Hematopoietic multipotent progenitor cell treated with erythropoietin and hydrocortisone succinate and interleukin-3 and kit ligand, for 6 days (in vitro differentiated cells): ENCODE data around the gene ALKBH3.
A peak's percentile ranks its signal among the peaks of the same experiment; 100 is the strongest.

Experiments used
- DNase-seq: peaks from one replicate; pipeline ENCODE4 v3.0.0-alpha.2; 2015

Gene ALKBH3

DNA sequence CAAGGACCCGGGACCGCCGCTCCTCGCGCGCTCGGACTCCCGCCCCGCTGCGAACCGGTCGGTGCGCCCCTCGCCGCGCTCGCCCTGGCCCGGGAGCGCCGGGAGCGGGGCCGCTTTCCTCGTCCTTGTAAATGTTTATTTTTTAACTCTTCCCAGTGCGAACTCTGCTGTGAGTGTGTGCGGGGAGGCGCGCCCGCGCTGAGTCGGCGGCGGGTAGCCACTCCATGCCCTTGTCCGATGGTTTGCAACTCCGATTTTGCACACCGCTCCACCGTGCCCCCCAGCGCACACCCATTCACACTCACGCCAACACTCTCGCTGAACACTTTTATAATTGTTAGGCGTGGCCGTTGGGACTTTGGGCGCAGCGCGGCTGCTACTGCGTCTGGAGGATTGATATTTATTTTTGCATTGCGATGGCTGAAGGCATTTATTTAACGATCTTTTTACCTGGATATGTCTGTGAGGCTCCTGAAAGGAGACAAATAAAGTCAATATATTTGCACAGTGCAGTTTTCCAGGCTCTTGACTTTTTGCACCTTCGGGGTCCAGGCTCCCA, 62.8 kb downstream of the ALKBH3 start:
- DNase-seq = peak; percentile 30

DNA sequence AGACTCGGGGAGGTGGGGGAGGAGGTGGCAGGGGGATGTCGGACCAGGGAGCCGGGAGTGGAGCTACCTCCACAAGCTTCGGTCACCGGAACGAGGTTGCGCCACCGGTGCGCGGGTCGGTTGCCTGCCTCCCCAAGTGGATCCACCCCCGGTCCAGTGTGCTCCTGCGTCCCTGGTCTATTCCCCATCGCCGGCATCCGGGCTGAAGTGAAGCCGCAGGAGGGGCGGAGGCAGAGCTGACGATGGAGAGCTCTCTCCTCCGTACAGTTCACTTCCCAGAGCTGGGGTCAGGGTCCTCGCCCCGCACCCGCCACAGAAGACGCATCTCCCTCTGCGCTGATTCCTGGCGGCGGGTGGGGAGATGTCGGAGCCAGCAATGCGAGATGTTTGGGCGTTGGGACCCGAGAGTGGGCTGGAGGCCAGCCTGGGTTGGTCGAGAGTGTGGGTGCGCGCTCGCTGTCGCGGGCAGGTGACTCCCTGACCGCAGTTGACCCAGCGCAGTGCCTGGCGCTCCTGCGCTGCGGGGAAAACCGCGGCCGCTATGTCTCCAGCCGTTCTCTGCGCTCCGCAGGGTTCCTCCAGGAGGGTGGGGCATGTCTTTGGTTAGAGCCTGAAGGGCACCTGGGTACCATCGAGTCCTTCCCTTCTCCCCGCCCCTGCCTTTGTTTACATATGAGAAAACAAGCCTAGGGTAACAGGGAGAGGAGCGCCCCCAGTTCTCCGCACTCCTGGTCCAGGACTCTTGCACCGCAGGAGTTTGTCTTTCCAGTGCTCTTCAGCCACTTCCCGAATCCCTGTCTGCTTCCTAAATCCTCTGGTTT, 63.5 kb downstream of the ALKBH3 start:
- DNase-seq = no peak

DNA sequence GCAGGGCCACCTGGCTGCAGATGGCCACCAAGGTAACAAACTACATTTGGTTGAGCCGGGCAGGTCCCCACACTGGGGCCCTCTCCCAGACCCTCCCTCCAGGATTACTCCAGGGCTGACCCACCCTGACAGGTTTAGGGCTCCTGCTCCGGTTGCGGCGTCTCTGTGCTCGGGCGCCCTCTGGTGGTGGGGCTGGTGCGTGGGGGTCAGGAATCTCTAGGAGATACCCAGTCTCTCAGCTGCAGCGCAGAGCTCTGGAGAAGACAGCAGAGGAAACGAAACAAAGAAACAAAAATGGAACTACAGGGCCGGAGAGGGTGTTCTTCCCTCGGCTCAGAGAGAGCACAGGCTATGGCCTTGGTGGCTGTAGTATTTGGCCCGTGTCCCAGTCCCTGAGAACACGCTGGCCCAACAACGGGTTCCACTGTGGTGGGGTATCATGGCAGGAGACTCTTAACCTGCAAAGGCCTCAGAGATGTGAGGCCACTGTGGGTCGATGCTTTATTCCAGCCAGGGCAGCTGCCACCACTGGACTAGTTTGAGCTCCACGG, 64.2 kb downstream of the ALKBH3 start:
- peak; percentile 73 for DNase-seq

DNA sequence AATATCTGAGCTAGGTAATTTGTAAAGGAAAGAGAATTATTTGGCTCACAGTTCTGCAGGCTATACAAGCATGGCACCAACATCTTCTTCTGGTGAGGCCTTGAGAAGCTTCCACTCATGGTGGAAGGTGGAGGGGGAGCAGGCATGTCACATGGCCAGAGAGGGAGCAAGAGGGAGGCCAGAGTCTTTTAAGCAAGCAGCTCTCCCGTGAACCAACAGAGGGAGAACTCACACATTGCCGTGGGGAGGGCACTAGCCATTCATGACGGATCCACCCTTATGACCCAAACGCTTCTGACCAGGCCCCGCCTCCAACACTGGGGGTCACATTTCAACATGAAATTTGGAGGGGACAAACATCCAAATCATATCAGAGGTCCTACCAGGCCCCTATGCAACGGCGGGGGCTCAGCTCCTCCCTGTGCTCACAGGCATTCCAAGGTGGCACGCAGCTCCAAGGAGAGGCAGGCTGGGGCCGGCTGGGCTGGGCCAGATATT, 66.4 kb downstream of the ALKBH3 start:
- peak; percentile 72 for DNase-seq

DNA sequence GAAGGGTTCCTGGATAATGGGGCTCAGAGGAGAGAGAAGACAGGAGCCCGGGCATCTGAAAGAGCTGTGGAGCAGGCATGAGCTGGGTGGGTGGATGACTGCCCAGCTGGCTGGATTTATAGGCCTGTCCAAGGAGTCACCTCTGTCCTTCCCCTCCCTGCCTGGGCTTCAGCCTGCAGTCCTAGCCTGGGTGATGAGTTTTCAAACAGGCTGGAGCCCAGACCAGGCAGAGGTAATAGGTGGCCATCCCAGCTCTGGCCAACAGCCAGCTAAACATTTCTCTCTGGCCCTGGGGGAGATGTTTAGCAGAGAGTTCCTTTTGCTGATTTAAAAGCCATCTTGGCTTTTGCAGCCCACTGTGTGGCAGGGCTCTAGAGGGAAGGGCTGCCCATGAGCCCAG, 67.2 kb downstream of the ALKBH3 start:
- no peak for DNase-seq

DNA sequence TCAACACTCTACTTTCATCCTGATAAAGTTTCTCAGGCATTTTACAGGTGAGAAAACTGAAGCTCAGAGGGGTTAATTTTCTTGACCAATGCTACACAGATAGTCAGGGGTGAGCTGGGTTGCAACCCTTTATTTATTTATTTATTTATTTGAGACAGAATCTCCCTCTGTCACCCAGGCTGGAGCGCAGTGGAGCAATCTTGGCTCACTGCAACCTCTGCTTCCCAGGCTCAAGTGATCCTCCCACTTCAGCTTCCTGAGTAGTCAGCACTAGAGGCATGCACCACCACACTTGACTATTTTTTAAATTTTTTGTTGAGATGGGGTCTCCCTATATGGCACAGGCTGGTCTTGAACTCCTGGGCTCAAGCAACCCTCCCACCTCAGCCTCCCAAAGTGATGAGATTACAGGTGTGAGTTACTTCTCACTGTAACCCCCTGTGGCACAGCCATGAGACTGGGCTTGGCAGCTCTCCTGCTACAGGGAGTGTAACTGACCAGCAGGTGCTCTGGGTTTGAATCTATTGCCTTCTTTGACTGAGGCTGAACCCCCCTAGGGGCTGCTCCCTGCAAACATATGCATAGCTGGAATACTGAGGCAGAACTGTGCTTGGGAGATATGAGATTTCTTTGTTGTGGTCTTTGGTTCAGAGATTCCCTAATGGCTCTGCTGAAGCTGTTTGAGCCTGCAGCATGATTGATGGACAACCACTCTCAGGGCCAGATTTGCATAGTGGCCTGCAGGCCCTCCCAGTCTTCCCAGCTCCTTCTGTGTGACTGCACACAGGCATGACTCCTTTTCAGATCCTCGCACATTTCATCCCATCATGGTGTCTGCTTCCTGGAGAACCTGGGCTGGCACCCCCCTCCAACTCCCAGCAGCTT, 68.0 kb downstream of the ALKBH3 start:
- DNase-seq = no peak

DNA sequence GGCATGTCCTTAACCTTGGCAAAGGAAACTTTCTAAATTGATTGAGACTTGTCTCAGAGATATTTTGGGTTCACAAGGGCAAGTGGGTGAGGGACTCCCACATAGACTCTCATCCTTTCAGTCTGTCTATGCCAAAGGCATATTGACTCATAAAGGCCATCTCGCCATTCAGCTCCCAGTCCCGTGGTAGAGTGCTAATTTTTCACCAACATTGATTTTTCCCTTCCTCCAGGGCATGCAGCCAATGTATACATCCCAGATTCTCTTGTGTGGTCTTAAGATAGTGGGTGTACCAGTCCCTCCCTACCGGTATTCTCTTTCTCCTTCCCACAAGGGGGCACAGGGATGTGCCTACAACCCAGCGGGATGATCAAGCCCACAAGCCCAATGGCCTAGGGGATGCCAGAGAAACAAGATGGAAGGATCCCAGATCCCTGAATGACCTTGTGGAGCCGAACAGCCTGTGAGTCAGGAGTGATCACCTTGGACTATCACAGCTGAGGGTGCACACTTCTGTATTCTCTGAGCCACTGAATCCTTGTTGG, 69.8 kb downstream of the ALKBH3 start:
- DNase-seq = no peak

DNA sequence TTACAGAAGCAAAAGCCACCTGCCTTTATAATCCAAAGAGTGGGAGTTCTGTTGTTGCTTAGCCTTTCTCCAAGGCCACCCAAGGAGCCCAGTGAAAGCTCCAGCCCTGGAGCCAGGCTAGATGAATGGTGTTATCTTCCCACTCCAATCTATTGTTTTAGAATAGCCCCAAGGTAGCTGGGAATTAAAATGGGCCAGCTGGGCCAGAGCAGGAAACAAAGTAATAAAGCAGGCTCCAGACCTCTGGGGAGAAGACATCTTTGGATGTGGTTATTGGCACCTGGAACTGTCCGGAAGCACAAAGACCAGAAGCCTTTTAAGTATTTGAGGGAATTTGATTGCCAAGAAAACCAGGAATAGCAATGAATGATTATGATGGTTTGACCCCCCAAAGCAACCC, 70.6 kb downstream of the ALKBH3 start:
- no peak for DNase-seq

DNA sequence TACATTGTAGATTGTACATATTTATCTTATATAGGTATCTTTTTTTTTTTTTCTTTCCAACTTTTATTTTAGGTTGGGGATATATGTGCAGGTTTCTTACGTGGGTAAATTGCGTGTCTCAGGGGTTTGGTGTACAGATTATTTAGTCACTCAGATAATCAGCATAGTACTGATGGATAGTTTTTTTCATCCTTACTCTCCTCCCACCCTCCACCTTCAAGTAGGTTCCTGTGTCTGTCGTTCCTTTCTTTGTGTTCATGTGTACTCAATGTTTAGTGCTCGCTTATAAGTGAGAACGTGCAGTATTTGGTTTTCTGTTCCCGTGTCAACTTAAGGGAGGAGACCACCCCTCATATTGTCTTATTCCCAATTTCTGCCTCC, 71.4 kb downstream of the ALKBH3 start:
- peak; percentile 23 for DNase-seq

DNA sequence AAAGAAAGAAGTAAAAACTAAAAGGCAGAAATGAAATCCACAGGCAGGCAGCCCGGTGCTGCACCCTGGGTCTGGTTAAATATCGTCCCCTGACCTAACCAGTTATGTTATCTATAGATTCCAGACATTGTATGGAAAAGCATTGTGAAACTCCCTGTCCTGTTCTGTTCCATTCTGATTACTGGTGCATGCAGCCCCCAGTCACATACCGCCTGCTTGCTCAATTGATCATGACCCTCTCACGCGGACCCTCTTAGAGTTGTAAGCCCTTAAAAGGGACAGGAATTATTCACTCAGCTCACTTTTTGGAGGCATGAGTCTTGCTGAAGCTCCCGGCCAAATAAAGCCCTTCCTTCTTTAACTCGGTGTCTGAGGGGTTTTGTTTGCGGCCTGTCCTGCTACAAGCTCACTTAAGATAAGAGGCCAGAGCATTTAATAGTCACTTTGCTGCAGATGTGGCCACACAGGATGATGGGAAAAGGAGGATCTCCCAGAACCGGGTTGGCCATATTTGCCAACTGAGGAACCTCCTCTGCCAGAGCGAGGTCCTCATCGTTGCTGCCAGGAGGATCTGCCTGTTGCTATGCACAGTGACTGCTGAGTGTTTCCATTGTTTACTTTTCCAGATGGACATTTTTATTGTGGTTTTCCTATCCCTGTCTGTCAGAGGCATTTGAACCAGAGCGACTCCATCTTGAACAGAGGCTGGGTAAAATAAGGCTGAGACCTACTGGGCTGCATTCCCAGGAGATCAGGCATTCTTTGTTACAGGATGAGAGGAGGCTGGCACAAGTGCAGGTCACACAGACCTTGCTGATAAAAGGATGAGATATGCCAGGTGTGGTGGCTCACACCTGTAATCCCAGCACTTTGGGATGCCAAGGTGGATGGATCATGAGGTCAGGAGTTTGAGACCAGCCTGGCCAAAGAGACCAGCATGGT, 72.0 kb downstream of the ALKBH3 start:
- peak; percentile 44 for DNase-seq

DNA sequence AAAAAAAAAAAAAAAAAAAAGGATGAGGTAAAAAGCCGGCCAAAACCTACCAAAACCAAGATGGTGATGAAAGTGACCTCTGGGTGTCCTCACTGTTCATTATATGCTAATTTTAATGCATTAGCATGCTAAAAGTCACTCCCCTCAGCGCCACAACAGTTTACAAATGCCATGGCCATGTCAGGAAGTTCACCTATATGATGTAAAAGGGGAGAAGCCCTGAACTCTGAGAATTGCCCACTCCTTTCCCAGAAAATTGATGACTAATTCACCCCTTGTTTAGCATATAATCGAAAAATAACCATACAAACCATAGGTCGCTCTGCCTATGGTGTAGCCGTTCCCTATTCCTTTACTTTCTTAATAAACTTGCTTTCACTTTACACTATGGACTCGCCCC, 72.9 kb downstream of the ALKBH3 start:
- DNase-seq = no peak

DNA sequence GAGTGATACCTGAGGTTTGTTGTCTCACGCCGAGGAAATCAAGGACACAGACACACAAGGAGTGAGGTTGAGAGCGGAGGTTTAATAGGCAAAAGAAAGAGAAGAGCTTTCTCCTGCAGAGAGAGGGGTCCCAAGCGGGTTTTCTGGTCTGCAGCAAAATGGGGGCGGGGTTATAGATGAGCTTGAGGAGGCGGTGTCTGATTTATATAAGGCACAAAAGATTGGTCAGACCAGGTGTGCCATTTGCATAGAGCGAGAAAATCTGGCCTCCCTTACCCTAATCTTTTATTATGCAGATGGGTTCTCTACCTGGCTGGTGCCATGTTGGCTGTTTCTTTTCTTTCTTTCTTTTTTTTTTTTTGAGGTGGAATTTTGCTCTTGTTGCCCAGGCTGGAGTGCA, 73.6 kb downstream of the ALKBH3 start:
- no peak for DNase-seq

DNA sequence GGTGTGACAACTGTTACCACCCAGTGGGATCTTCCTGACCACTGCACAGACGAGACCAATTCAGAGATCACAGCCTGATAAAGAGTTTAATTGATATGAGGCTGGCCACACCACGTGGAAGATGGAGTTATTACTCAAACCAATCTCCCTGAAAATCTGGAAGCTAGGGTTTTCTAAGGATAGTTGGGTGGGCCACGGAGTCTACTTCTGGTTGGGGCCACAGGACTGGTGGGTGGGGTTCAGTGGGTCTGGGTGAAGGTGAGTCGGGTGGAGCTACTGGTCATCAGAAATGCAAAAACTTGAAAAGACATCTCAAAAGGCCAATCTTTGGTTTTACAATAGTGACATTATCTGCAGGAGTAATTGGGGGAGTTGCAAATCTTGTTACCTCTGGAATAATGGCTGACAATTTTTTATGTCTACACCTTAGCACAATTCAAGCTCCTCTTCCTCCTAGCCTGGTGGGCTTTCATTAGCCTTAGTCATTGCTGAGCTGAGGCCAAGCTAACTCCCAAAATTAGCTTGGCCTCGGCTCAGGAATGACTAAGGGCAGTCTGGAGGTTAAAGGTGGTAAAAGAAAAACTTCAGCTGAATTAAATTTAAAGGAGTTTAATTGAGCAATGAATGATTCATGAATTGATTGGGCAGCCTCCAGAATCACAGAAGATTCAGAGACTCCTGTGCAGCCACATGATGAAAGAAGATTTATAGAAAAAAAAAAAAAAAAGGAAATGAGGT, 74.9 kb downstream of the ALKBH3 start:
- no peak for DNase-seq

DNA sequence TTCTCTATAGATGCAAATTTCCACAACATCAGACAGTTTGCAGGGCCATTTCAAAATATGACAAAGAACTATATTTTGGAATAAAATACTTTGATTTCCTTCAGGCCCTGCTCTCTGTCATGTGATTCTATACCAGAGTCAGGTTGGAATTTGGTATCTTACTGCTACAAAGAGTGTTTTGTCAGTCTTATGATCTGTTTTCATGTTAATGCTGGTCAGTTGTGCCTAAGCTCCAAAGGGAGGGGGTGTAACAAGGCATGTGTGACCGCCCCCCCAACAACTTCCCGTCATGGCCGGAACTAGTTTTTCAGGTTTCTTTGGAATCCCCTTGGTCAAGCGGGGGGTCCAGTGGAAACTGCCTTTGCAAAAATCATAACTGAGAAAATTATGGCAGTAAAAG, 76.9 kb downstream of the ALKBH3 start:
- no peak for DNase-seq

DNA sequence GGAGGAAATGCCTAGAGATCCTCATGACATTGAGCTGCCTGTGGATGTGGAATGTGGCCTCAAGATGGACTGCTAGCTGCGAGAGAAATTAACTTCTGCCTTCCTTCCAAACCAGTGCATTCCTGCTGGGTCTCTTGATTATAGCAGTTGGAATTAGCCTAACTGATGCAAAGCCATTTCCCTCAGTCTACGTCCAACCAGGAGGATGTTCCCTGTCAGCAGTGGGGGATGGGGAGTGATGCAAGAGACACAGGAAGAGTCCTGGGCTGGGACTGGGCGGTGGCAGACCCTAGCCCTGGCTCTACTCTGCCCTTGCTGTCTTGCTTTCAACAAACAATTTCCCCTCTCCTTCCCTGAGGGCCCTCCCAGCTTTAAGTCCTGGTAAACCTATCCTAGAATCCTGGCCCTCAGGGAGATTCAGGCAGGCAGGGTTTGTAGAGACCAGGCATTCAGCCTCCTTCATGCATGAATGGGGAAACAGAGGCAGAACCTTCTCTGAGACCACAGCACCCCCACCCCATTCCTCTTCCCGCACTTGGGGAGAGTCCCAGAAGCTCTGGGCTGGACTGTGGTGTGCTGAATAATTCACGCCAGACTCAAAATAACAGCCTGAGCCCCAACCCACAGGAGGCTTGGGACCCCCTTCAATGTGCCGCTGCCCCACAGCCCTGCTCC, 78.8 kb downstream of the ALKBH3 start:
- no peak for DNase-seq

DNA sequence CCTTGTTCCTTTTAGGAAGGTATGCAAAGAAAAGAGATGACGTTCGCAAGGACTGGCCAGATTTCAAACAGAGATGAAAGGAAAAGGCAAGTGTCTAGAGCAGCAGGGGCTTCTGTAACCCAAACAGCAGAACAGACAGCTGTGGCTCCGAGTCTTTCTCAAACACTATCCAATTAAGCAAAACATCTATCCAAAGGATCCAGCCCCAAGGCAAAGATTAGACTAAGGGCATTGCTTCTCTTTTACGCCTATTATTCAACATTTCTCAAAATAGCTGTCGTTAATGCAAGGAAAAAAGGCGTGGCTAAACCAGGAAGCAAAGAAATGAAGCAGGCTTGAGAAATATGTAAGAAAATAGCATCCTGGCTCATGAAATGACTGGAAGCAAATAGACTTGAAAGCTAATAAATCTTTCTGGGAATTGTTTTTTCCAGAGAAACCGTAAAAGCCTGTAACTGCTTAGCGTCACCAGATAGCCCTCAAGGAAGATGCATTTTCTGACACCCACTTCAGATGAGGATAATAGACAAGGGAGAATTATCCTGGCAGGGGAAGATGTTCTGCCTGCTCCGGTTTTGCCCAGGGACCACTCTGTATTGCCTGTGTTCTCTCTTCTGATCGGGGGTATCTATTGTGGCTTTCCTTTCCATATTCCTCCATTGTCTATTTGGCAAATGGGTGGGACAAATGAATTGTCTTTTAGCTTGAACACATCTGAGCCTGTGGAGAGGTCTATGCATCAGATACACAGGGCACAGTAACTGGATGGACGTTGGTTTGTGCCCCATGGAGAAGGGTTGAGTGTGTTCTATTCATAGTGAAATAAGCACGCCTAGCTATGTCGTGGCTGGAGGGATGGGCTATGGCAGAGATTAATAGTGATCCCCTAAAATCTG, 82.0 kb downstream of the ALKBH3 start:
- DNase-seq = no peak

DNA sequence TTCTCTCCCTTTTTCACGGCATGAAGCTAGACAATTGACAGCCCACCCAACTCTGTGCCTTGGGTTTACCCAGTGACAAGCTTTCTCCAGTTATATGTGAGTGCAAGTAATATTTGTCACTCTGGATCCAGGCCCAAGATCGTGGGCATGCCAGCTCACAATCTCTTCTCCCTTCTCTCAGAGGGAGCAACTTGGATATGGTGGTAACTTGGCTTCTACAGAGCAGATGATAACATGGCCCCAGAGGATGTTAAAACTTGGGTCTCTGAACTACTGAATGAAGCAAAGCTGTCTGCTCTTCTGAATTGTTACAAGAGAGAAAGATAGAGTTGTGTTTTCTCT, 82.6 kb downstream of the ALKBH3 start:
- DNase-seq = no peak

DNA sequence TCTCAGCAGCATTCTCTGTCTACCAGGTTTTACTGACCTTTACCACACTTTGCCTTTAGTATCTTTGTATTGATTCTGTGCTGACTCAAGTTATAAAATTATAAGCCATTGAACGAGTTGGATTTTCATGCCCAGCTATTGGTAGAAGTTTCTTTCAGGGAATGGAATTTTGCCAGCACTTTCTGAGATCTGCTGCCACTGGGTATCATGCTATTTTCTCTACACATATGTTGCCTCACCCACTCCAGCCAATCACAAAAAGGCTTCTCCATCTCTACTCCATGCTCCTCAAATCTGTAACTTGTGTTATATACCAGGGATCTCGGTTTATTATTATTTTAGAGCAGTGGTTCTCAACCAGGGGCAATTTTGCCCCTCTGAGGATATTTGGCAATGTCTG, 87.0 kb downstream of the ALKBH3 start:
- DNase-seq = no peak

DNA sequence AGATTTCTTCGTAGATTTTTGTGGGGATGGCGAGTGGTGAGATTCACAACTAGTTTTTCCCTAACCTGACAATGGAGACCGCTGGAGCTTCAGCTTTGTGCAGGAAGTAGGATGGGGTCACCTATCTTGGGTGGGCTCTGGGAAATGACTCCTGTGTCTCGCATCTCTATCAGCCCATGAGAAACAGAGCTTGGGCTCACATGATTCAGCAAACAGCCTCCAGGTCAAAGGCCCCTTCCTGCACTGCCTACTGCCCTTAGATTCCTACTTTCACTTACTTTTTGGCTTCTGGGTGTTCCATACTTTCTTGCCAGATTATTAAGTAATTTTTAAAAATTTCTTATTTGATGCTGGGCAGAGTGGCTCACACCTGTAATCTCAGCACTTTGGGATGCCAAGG, 88.1 kb downstream of the ALKBH3 start:
- DNase-seq = no peak

DNA sequence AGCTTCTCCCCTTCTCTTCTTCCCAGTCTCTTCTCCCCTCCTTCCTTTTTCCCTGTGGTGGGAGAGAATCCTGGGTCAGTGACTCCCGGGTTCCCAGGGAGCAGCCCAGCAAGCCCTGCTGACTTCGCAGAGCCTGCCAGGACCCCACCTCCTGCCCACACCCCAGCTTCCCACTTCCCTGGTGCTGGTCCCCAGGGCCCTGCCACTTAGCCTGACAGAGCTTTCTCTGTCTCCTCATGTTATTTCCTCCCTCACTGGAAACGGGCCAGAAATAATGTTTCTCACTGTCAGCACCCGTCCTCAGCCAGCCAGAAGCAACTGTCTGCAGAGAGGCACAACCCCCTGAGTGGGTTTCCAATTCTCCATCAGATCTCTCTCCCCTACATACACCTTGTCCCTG, 88.9 kb downstream of the ALKBH3 start:
- no peak for DNase-seq
